GM21825 (cell line): ENCODE data around the gene HJV.
"Not testable (repeated sequence)": the region's sequence is repeated elsewhere in the genome, so short reads cannot be mapped to it uniquely, and the experiment has no call there.

Experiments used
- ATAC-seq: cut with Tn5 transposase; IDR thresholded peaks from one replicate; pipeline ENCODE4 v1.9.1; 2021; ENCODE audit warnings: mild to moderate bottlenecking, moderate library complexity; ENCODE audit not compliant: unreplicated experiment

The HJV gene, protein sequence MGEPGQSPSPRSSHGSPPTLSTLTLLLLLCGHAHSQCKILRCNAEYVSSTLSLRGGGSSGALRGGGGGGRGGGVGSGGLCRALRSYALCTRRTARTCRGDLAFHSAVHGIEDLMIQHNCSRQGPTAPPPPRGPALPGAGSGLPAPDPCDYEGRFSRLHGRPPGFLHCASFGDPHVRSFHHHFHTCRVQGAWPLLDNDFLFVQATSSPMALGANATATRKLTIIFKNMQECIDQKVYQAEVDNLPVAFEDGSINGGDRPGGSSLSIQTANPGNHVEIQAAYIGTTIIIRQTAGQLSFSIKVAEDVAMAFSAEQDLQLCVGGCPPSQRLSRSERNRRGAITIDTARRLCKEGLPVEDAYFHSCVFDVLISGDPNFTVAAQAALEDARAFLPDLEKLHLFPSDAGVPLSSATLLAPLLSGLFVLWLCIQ

DNA sequence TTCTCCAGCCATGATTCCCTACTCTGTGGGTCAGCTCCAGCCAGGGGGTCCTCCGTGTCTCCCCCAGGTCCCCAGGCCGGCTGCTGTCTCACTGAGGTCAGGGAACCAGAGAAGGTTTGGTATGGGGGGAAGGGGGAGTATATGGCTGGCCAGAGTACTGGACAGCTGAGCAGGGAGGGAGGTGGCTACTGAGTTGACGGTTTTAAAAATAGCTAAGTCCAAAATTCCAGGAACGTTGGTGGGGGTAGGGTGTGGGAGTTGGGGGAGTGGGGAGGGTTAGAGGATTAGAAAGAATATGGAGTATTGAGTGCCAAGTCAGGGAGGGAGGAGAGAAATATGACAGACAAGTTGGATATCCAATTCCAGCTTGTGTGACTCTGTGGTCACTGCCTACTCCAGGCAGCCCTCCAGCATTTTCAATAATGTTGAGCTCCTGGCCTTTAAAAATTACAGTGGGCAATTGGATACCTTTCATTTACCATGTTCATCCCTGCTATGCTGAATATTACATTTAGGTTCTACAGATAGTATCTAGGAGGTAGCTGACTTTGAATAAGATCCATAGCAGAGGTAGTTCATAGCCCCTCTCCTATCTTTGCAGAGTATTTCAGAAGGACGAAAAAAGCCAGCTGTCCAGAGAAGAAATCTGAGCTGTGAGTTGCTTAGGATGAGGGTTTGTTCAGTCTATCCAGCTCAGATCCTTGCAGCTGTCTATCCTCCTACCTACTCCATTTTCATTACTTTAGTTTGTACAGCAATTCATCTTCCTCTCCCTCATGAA lies at the start of gene HJV:
TSS of gene HJV (minus strand) at position 114 of the 781 bp plus-strand sequence. CDS start 1,504 bp downstream, outside the sequence.
- no peak for ATAC-seq

GRCh38 chr1:146059148-146059547 lies 37.6 kb upstream of the HJV start:
- not testable (repeated sequence) for ATAC-seq

DNA sequence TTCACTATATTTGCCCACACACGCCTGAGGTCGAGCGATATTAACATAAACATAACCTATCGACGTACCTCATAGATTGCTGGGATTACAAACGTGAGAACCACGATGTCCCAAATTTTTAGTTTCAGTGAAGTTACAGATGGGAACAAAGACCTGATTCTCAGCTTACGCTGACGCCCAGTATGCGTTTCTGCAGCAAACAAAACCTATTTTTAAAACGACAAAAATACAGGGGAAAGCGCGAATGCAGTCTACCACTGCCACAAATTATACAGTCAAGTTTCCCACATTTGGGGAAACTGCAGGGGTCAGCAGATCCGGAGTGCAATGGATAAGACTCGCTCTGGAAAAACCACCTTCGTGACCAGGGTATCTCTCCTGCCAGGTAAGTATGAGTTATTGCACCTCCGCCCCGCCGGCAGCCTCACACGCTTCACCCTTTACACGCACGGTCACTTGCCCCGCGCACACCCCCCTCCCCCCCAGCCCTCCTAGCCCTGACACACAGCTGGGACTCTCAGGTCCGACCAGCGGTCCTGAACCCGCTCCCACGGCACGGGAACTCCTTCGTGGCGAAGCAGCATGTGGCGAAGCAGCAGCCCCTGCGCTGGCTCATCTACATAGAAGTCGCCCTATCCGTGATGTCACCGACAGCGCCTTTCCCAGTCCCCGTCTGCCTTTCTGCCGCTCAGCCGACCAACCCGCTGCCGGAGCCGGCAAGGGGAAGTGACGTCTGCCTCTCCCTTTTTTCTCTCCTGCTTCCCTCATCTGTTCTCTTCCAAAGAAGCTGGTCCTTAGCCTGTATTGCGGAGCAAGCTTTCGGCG lies 30.5 kb upstream of the HJV start:
- ATAC-seq, result peak; percentile 43

DNA sequence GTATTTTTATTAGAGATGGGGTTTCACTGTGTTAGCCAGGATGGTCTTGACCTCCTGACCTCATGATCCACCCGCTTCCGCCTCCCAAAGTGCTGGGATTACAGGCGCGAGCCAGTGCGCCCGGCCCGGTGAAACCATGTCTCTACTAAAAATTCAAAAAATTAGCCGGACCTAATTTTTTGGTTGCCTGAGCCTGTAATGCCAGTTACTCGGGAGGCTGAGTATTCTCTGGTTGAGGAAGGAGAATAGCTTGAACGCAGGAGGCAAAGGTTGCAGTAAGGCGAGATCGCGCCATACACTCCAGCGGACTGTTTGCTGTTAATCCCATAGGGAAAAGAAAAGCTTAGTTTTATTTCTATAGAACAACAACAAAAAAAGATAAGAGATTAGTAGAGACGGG lies 29.9 kb upstream of the HJV start:
- ATAC-seq, result no peak

GRCh38 chr1:146050652-146050963 lies 29.1 kb upstream of the HJV start:
- not testable (repeated sequence) for ATAC-seq

DNA sequence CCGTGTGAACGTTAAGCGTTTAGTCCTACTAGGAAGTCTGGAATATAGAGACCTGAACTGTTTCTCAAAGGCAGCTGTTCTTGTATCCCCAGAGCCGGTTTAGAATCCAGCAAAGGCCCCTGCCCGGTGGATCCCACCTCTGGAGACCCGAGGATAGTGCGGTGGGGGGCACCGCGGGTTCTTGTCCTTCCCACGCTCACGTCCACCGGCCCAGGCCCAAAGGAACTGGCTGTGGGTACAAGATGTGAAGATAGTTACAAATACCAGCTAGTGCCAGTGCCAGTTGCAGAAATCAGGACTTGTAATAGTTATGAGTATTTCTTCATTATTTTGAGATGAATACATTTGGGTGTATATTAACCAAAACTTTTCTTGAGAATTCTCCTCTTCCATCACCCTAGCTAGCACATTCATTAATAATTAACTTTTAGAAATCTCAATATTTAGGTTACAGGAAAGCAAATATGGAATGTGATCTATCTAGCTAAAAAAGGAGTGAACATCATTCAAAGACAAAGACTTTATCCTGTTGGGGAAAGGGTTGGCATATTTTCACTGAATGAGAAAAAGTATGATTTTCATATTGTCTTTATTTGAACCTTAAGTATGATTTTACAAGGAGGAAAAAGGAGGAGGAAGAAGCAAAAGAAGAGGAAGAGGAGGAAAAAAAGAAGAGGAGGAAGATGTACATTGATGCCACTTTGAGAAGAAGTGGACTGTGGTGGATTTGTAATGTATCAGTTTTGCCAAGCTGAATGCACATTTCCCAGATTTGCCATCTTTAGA lies 28.5 kb upstream of the HJV start:
- ATAC-seq, result not testable (repeated sequence)

GRCh38 chr1:146049436-146049835 lies 27.9 kb upstream of the HJV start:
- no peak for ATAC-seq

- not testable (repeated sequence) for ATAC-seq
Observed at GRCh38 chr1:146048514-146049115, 27.1 kb upstream of the HJV start.

DNA sequence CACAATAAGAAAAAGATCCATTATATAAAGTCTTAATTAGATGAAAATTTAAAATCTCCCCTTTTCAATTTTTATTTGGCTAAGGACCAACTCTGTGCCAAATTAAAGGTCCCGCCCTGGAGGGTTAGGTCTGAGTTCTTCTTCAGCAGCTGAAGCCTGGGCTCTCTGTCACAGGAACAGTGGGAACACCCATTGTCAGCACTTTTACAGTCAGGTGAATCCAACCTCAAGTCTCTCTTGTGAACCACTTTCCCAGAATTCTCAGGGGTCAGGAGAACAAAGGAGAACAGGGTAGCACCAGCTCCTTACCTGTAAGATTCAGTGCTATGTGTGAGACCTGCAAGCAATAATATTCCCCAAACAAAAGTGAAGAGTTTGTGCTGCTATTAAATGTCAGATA lies 25.1 kb upstream of the HJV start:
- ATAC-seq, result no peak

DNA sequence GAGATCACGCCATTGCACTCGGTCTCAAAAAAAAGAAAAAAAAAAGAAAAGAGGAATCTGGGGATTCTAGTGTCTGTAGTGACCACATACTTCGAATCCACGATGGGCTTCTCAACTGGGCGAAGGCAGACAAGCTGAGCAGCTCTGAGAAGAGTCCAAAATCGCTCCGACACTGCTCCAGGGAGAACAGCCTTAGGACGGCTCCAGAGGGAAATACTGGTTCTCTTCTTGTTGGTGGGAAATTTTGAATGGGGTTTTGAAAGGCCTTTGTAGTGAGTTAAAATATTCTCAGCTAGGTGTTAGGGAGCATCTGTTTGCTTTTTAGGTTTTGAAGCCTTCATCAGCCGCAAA lies 18.3 kb upstream of the HJV start:
- ATAC-seq, result no peak

DNA sequence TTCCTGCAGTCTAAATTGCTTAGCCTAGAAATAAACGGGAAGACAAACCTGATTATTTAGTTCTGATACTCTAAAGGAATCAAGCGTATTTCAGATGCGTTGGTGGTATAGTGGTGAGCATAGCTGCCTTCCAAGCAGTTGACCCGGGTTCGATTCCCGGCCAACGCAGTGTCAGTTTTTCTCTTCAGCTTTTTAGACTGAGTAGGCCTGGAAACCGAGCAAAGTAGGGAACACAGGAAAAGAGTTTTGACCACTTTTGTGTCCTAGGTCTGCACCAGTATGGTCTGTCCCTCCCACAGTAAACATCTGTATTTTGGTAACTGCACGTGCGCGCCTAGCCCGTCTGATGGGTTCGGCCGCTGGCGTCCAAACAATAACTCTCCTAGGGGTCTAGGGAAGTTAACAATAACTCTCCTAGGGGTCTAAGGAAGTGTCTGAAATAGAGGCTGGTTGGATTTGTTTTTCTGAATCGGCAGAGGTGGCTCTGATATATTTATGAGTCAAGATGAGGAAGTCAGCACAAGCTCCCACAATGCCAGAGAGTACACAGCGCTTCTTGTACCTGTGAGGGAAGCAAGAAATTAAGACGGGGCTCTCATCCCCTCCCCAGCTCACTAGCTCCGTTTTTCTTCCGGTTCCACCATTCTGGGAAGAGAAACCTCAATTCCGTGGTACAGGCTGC lies 15.6 kb upstream of the HJV start:
- ATAC-seq, result peak; percentile 34

- ATAC-seq, result no peak
Observed at GRCh38 chr1:146036241-146036964, 14.9 kb upstream of the HJV start.

DNA sequence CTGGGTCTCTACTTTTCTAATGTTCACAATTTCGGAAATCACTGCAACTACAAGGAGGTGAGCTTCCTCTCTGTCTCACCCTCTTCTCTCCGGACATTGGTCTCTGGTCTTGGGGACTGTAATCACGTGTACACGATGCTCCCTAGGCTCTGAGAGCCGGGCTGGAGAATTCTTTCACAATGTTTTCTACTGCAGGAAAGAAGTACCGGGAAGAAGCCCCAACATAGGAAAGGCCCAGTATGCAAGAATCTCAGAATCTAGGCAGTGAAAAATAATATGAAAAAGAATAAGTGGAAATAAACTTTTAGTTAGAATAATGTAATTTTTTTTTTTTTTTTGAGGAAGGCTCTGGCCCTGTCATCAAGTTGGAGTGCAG lies 13.5 kb upstream of the HJV start:
- ATAC-seq, result no peak

DNA sequence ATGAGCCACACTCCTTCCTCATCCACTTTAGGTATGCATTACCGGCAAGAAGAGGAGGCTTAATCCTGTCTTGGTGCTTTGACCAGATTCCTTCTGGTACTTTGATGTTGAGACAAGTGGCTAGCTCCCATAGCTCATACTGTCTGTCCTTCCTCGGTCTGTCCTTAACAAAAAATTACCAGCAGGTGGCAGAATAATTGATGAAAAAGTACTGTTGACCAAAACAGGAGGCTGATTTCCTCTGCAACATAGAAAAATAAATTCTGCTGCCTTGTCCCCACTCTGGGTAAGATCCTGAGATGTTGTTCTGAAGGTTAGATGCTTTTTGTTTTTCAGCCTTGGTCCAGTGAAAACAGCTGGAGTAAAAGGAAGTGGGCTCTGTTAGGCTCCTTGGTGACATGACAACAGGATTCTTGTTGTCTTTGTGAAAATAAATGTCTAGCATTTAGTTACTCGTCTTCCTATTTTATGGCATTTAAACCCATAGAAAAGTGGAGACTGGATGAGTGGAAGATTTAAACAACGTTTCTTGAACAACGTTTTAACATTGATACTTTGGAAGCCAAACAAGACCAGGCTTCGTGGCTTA lies 11.2 kb upstream of the HJV start:
- ATAC-seq, result no peak

- no peak for ATAC-seq
Observed at GRCh38 chr1:146031476-146031875, 9.9 kb upstream of the HJV start.

GRCh38 chr1:146029117-146029516 lies 7.6 kb upstream of the HJV start:
- no peak for ATAC-seq

DNA sequence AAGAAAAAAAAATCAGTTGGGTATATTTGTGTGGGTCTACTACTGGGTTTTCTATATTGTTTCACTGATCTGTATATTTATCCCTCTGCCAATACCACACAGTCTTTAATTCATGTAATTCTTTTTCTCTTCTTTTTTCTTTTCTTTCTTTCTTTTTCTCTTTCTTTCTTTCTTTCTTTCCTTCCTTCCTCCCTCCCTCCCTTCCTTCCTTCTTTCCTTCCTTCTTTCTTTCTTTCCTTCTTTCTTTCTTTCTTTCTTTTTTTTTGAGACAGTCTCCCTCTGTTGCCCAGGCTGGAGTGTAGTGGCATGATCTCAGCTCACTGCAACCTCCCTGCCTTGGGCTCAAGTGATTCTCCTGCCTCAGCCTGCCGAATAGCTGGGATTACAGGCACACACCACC lies 5.1 kb upstream of the HJV start:
- not testable (repeated sequence) for ATAC-seq

DNA sequence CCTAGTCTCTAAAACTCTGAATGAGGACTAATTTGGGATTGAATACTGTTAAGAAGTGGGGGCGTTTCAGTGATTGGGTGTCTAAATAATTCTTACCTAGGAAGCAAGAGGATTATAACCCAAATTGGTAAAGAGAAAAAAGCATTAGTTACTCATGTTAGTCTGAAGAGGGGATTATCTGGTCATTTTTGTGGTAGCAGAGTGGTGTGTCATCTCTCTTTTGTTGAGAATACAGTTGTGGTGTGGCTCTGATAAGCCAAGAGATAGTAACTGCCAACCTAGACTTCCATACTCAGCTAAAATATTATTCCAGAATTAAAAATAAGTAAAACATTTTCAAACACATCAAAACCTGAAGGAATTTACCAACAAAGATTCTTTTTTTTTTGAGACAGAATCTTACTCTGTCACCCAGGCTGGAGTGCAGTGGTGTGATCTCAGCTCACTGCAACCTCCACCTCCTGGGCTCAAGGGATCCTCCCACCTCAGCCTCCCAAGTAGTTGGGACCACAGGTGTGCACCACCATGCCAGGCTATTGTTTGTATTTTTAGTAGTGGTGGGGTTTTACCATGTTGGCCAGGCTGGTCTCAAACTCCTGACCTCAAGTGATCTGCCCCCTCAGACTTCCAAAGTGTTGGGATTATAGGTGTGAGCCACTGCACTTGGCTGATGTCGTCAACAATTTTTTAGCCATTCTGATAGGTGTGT lies 4.4 kb upstream of the HJV start:
- ATAC-seq, result not testable (repeated sequence)
